SKM-1 (cell line): ENCODE results near the gene CCND1.

Experiments used
- DNase-seq: peaks from one replicate; lab custom pipeline; 2025; ENCODE audit not compliant: unreplicated experiment; lab: John Stamatoyannopoulos, UW

The CCND1 gene

DNA sequence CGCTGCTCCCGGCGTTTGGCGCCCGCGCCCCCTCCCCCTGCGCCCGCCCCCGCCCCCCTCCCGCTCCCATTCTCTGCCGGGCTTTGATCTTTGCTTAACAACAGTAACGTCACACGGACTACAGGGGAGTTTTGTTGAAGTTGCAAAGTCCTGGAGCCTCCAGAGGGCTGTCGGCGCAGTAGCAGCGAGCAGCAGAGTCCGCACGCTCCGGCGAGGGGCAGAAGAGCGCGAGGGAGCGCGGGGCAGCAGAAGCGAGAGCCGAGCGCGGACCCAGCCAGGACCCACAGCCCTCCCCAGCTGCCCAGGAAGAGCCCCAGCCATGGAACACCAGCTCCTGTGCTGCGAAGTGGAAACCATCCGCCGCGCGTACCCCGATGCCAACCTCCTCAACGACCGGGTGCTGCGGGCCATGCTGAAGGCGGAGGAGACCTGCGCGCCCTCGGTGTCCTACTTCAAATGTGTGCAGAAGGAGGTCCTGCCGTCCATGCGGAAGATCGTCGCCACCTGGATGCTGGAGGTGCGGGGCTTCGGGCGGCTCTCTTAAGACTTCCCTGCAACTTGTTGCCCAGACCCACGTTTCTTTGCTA, at the start of gene CCND1:
TSS of gene CCND1 (plus strand) at position 162 of the 587 bp plus-strand sequence. CDS start at position 320, 158 bp downstream.
- peak; percentile 24 for DNase-seq

DNA sequence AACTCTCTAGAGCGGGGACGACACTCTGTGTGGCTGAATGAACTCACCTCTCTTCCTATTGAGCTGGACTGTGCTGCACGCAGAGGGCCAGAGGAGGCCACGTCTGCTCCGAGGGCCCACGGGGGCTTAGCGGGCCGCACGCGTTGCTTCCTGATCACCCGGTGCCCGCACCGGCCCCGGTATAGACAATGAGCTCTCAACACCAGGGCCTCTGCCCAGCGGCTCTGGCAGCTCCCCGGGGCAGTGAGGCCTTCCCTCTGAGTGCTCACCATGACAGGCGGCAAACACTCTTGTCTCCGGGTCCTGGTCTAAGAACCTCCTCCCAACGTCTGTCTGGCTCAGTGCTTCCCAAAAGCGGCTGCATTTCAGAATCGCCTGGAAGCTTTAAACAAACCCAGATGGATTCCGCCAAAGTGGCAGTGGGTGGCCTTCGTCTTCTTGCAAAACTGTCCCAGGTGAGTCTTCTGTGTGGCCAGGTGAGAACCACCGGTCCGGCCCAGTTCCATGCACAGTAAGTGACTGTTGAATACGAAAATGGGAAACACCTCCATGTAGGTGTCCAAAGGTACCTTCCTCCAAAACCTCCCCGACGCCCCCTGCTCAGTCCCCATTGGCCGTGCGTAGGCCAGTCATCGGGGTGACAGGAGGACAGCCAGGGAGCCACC, 47.8 kb upstream of the CCND1 start:
- DNase-seq, result no peak

DNA sequence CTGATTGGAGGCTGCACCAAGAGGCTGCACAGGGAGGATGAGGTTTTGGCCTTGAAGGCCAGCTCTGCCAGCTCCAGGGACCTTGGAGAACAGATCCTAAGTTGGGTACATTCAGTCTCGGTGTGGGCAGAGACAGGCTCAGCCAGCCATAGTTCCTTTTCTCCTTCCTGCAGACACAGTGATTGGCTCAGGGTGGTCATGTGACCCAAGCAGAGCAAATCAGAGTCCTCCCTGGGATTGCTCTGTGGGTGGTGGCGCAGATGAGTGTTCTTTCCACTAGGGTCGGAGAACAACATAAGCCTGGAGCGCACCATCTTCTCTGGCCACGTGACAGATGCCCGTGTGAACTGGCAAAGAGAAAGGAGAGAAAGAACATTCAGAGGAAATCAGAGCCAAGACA, 47.1 kb upstream of the CCND1 start:
- DNase-seq, result no peak

DNA sequence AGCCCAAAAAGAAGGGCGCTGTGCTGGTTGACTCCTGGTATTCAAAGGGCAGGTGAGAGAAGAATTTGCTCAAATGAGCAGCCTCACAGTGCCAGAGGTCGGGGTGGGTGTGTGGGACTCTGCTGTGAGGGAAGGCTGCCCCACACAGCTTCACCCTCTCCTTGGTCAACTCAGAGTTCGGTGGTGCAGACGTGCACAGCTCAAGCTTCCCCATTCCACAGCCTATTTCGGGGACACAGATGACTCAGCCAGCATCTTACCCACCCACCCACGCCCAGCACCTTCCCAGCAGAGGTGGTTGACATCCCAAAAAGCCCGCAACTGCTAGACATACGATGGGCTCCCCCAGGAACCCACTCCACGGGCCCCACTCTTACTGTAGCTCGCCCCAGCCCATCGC, 46.5 kb upstream of the CCND1 start:
- DNase-seq, result no peak

DNA sequence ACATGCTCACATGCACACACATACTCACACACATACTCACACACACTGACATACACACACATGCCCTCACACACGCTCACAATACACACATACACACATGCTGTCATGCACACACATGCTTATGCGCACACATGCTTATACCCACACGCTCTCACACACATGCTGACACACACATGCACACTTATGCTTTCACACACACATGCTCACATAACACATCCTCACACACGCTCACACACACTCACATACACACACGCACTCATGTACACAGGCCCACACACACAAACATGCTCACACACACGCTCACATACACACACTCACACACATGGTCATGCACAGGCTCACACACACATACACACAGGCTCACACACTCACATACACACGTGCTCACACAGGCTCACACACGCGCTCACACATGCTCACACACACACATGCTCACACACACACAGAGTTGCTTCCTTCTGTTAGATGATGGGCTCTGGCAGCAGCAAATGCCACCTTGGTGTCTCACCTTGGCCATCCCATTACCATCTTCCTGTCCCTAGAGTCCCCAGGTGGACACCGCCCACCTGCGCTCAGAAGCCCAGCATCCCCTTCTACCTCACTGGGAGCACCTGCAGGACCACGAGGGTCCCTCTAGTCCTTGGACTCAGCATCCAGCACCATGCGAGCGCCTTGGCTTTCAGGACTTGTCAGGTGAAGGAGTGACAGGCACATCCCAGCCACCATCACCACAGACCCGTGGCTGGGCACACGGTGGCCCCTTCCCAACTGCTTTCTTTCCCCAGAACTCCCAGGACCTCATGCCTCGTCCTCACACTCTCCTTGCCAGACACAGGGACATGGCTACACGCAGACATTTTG, 44.9 kb upstream of the CCND1 start:
- DNase-seq, result no peak

DNA sequence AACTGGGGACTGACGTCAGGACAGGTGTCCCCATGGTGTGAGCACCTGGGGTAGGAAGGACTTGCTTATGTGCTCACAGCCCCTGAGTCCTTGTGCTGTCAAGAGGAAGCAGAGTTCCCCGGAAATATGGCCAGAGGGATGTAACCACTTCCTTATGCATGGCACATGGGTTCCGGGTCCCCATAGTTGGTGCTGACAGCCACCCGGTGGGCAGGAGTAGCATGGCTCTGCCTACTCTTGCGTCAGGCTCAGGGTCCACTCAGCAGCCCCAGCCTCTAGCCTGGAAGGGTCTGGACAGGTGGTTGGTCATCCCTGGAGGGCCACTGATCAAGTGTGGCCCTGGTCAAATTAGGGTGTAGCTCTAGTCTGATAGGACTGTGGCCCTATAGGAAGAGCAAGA, 42.8 kb upstream of the CCND1 start:
- DNase-seq, result no peak

DNA sequence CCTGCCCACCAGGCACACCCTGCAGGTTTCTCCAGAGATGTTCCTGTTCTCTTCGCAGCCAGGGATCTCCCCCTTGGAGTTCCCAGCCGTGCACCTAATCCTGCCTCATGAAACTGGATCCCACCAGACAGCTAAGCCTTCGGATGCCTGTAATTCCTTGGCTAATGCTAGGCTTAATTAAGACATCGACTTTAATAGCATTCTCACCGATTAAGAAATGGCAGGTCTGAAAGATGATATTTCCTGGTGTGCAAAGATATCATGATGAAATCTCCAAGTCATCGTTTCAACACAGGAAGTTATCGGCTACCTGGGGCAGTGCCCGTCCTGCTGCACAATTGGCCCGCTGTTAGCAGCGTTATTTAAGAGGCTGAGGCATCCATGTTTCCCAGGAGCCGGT, 41.5 kb upstream of the CCND1 start:
- no peak for DNase-seq

DNA sequence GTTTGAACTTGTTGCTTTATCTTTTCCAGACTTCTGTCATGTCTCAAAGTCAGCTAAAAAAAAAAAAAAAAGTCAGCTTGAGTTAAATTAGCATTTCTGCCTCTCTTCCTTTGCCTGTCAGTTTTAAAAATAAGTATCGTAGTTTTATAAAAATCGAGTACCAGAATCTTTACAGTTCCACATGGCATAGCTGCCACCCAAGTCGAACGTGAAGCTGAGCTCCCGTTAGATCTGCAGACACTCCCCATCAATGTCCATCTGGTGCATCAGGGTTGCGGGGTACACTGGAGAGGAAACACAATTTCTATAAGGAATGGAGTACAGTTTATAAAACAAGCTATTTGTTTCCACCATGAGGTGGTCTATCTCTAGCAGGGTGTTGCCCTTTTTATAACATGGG, 41.0 kb upstream of the CCND1 start:
- no peak for DNase-seq

DNA sequence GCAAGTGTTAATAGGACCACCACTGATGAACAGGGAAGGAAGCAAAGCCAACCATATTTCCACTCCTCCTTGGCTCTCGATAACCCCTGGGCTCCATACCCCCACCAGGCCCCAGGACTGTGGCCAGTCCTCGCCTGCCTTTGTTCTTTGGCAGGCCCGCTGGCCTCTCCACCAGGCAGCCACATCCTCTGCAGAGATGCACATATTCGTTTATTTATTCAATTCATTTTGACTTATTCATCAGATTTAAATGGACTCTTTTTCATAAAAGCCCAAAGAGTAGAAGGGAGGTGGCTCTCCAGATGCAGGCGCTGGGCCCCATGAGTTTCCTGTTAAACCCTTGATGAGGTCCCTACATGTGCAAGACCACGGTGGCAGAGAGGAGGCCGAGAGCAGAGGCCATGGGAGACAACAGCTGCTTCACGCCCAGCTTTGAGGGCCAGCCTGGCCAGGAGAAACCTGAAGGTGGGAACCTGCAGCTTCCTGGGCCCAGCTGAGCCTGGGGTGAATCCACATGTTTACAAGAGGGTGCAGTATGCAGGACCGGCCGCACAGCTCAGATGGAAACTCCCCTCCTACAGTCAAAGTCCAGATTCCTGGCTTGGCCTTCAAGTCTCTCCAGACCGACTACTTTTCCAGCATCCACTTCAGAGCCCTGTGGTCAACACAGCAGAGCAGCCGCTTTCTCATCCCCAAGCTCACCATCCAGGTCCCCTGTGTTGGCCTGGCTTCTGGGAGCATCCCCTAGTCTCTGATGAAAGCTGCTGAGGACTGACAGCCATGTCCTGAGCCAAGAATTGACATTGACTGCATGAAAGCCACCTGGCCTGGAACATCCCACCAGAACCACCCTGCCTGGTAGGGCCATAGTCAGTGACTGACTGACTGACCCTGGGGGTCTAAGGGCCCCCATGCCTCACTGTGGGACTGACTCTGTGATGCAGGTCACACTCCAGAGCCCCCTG, 39.7 kb upstream of the CCND1 start:
- no peak for DNase-seq

DNA sequence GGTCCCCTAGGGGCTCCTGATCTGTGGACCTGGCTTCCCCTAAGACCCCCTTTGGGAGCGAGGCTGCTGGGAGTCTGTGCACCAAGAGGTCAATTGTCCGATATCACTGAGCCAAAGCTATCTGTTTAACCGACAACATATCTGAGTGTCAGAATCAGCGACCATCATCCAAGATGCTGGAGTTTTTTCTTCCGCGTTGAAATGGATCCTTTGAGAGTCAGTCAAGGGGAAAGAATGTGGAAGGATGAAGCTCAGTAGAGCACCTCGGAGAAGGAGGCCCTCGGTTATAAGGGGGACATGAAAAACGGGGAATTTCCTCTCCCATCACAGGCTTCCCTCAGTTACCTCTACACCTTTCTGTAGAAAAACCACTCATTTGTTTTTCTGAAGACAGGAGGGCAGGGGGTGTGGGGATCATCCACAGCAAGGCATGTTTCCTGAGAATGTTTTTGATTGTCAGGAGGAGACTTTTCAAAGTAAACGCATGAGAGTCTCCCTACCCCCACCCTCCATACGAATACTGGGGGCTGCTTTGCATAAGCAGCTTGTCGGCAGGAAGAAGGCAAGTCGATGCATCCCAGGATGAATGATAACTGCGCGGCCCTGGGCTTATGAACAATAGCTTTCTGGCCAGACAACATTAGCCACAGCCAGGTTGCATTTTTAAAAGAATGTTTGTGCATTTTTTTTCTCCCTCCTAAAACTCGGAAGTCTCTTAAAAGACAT, 37.7 kb upstream of the CCND1 start:
- DNase-seq, result no peak

DNA sequence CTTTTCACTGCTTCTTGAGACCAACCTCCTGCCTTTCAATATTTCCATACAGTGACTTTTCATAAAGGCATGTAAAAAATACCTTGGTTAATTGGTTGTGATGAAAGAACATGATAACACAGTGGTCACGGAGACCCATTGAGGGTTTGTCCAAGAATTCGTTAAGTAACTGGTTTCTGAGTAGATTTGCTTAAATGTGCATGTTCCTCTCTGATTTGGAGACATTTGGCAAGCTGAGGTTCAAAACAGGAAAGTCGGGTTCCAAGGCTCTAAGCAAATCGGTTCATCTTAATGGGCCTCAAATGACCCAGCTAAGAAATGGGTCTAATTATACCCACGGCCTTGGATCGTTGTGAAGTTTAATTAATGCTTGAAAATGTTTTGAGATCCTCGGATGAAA, 36.9 kb upstream of the CCND1 start:
- no peak for DNase-seq

DNA sequence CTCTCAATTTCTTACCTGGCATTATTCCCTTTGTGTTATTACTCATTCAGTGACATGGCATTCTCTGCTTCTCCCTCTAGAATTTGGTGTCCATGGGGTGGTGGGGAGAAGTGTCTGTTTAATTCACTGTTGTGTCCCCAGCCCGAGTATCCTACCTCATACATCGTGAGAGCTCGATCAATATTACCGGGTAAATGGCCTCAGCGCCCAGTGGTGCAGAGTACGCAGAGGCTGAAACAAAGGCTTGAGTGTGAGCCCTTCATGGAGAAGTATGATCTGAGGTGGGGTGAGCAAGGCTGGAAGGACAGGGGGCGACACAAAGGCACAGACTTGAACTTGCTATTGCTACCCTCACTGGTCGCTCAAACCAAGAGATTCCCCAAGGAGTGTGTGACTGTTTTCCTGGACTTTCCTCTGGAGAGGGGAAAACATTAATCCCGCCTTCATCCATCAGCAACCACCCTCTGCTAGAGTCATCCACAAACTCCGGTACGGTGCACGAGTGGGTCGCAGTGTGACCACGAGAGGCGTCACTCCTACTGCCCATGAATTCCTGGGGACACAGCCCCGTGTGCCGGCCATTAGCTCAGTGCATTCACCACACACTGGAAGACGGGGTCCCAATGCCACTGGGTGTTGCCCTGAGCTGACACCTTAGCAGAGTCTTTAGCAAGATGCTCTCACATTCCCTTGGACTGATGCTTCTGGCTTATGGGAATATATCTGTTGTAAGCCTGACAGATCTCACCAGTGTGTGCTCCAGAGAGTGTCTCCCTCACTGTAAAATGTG, 35.0 kb upstream of the CCND1 start:
- no peak for DNase-seq

DNA sequence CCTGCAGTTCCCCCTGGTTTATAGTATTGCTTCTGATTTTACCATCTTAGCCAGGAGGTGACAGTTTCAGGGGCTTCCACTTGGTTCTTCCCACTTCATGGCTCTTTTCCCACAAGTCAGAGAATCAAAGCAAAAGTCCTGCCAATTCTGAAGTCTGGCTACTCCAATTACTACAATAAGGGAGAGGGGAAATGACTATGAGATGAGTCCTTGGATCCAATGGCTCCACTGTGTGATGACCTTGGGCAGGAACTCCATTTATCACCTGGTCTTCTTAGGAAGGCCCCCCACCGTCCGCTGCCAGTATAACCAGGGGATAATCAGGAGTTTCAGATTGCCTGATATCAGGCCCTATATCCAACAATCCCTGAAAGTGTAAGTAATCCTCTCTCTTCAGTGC, 31.6 kb upstream of the CCND1 start:
- no peak for DNase-seq

DNA sequence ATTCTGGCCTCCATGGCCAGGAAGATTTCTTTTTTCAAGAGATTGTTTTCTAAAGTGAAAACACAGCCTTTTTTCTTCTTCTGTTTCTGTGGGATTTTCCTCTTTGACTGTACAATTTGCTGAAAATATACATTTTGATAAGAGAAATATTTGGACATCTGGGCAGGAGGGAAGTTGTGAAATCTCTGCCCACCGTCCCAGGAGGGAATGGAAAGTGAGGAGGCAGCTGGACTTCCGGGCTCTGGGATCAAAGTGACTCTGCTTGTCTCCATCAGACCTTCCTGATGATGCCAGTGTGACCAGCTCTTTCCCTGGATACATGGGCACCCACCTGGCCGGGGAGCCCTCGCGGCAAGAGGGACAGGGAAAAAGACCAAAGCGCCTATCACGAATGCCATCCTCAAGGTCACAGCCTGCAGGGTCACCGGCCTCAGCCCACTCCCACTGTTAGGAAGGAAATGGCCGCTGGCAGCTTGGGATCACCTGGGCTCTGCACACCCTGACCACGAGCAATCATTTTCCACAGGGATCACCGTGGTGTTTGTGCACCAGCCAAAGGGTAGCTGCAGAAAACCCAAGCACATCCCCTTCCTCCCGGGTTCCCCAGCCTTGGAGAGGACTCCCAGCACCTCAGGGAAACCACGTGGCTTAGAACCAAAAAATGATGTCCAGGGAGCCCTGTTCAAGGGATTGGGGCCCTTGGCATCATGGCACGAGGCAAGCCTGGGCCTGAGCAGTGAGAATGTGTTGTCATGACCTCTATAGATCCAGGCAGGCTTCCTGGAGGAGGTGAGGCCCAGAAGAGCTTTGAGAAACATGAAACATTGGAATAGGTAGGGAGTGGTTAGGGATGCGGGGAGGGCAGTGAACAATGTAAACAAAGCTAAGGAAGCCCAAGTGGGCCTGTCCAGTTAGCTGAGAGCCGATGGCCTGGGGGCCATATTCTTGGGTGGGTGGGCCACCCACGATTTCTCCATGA, 29.1 kb upstream of the CCND1 start:
- DNase-seq, result no peak

DNA sequence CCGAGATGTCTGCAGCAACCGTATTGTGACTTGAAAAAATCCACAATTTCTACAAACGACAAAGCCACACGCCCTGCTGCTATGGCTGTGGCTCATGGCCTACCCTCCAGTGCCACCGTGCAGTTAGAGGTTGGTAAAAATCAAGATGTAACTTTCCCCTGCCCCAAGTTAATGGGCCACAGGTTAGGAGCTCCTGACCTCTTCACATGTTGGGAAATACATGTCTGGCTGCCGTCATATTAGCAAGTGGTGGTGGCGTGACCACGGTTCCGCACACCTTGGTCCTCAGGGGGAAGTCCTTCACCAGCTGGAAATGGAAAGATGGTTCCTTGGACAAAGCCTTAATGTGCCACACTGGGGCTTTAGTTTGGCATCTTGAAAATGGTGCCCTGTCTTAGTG, 27.4 kb upstream of the CCND1 start:
- DNase-seq, result no peak

DNA sequence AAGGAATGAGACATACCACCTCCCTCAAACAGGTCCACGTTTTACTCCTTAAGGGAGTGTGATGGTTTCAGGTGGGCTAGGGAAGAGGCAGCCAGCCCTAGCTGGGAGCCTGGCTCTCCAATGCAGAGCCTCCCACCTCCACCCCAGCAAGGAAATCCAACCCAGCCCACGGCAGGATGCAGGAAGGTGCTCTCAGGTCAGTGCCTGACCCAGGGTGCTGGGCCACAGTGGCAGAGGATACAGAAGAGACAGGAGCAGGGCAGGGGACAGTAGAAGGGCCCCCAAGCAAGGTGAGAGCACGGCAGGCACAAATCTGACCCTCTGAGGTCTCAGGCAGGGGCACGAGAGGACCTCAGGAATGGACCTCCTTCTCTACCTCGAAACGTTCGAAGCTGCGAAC, 26.9 kb upstream of the CCND1 start:
- DNase-seq, result no peak

DNA sequence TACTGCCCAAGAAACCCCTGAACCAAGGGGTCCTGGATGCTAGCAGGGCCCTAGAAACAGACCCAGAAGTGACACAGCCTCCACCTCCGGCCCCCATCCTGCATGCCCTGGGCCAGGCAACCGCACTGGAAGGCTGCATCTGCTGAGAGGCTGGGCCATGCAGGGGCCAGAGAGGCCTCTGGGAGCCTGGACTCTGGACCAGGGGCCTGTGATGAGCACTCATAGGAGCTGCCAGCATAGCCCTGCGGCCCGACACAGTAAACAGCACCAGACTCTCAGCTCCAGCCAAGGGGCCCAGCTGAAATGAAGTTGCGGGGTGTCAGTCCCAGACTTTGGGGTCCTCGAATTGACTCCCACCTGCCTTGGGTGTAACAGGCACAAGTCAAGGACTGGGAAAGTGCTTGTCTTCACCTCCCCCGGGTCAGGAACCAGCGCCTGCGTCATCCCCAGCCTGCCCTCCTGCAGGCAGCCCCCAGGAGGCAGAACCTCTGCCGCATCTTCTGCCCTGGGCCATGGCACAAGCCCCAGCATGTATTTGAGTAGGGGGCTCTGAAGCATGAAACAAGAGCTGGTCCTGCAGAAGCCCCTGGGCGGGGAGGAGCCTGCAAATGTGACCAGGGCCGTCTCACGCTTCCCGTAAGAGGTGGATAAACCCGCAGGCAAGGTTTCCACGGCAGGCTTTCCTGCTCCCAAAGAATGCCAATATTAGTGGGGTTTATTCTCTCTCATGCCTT, 25.2 kb upstream of the CCND1 start:
- no peak for DNase-seq

DNA sequence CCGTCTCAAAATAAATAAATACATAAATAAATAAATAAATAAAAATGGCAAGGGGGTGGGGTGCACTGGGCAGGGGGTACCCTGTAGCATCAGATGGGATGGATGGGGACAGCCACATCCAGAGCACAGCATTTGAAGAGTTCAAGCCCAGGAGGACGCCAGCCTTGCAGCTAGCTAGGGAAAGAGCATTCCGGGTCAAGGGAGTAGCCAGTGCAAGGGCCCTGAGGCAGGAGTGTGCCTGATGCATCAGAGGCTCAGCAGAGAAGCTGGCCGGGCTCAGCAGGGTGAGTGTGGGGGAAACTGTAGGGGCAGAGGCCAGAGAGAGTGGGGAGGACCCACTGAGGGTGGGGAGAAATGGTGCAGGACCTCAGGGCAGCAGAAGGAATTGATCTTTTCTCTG, 23.7 kb upstream of the CCND1 start:
- no peak for DNase-seq
